NCI-H345 (cell line): ENCODE data around the gene PAIP2.
"Not testable (repeated sequence)": the region's sequence is repeated elsewhere in the genome, so short reads cannot be mapped to it uniquely, and the experiment has no call there.

Experiments
- DNase-seq: peaks from one replicate; lab custom pipeline; 2025; lab: John Stamatoyannopoulos, UW

PAIP2 gene

GRCh38 chr5:139392678-139393496 is 51.2 kb downstream of the PAIP2 start:
- DNase-seq = peak; percentile 50

DNA sequence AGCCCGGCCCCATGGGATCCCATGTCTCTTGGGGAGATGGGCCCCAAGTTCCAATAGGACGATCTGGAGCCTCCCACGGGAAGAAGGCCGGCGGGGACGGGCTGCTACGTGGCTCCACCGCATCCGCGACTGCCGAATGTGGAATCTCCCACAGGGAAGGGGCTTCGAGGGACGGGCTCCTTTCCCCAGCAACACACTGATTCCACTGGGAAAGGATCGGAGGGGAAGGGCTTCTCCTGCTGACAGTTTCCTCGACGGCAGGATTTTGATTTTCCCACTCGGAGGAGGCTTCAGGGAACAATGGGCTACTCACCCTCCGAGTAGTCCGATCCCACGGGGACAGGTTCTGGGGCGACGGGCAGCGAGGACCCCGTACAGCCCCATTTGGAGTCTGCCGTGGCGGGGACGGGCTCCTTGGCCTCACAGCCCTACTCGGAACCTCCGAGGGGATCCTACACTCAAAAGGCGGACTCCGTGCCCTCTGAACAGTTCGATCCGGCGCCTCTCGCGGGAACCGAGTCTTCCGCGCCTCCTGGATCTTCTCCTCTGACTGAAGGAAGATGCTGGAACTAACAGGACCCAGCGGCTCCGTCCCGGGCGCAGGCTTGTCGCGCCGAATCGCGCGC is 52.0 kb downstream of the PAIP2 start:
- no peak for DNase-seq

DNA sequence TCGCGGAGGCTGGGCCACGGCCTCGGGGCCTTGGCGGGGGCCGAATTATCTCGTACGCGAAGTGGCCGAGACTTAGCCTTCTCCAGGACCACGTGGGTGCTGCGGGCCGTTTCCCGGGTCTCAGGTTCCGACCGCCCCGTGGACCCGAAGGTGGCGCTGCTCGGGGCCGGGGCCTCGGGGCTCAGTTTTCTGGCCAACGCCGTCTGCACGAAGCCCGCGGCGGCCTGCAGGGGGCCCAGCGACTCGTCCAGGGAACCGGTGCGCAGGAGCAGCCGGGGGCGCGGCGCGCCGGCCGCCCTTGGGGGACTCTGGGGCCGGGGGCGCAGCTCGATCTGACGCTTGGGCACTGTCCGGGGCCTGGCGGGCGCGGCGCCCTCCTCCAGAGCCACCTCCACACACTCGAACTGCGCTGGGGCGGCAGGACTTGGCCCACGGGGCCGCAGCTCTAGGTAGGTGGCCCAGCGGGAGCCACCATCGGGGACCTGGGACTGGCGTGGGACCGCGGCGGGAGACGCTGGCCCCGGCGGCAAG is 52.5 kb downstream of the PAIP2 start:
- DNase-seq = no peak

GRCh38 chr5:139394654-139395566 is 53.3 kb downstream of the PAIP2 start, which contains the start of gene PROB1:
PROB1 (minus strand) TSS chr5:139395104; CDS start chr5:139395081, 23 bp downstream.
- no peak for DNase-seq

- no peak for DNase-seq
Observed at GRCh38 chr5:139395844-139396640, 54.4 kb downstream of the PAIP2 start.

GRCh38 chr5:139396691-139397090 is 55.0 kb downstream of the PAIP2 start:
- no peak for DNase-seq

DNA sequence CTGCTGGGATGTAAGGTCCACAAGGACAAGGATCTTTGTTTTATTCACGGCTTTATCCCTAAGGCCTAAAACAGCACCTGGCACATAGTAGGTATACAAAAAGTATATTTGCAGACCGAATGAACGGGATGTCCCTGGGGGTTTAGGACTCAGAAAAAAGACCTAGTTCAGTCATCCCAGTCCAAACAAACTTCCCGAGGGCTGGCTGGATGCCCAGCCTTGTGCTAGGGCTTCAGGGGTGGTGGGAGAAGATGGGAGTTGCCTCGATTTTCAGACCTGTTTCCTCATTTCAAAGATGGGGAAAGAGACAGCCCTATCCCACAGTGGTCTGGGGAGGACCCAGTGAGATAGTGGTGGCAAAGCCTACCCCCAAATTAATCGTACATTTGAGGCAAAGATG is 56.3 kb downstream of the PAIP2 start:
- peak; percentile 31 for DNase-seq

GRCh38 chr5:139399501-139400121 is 58.0 kb downstream of the PAIP2 start:
- DNase-seq = no peak

DNA sequence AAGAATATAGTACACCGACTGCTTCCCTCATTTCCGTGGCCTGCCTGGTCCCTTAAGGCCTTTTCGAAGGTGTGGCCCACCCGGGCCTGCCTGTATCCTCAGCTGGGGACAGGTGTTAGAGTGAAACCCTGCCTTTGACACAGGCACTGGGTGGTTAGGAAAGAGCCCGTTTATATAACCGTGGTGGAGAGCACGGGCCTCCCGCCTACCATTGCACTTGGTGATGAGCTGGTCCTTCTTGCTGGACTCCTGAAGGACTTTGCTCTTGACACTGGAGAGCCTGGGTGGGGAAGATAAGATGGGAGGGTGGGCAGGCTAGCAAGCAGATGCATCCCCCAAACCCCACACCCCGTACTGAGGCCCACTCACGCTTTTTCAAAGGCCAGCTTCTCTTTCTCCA is 59.9 kb downstream of the PAIP2 start:
- DNase-seq = no peak

GRCh38 chr5:139402561-139403158 is 61.0 kb downstream of the PAIP2 start:
- peak; percentile 37 for DNase-seq

GRCh38 chr5:139403418-139403786 is 61.7 kb downstream of the PAIP2 start:
- DNase-seq = no peak

DNA sequence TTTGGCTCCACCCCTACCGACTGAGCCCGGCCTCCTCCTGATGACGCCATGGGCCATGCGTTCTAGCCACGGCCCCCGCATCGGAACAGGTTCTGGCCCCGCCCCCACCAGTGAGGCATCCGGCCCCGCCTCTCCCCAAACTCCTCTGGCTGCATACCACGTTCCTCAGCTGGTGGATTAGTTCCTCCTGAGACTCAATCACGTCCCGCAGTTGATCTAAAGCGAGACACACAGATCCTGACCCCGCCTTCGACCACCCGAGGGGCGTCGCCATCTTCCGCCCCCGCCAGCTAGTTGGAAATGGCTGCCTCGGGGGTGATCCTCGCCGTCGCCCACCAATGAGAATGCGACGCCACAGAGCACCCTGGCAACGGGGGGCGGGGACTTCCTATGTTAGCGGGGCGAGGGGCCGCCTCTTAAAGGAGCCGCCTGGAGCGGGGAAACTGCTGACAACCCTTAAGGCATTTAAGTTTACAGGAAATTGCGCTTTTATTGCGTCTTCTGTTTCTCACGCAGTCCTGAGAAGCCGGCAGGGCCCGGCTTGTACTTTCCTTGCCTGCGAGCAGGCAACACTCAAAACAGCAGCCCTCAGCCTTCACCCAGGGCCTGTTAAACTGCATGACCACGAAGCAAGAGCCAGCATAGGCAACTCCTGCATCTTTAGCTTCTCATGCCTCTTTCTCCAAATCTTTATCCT is 62.3 kb downstream of the PAIP2 start, which contains the start of gene SPATA24:
Gene SPATA24 (minus strand): TSS at position 303 of the 697 bp plus-strand sequence. CDS start 29 bp downstream, at position 274.
- peak; percentile 97 for DNase-seq

DNA sequence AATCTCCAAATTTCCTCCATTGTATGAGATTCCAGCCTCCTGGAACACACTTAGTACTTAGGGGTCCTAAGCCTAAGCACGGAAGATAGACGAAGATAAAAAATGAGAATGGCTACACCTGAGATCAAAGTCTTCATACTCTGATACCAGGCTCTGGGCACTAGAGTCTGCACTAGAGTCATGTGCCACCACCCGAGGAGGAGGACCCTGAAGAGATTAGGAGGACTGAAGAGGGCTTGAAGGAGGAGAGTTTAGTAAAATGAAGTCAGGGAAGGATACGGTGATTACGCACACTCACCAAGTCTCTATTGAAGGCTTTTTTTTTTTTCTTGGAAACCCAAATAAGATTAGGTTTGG is 62.8 kb downstream of the PAIP2 start:
- DNase-seq = no peak

- no peak for DNase-seq
Observed at GRCh38 chr5:139406963-139407362, 65.3 kb downstream of the PAIP2 start.

DNA sequence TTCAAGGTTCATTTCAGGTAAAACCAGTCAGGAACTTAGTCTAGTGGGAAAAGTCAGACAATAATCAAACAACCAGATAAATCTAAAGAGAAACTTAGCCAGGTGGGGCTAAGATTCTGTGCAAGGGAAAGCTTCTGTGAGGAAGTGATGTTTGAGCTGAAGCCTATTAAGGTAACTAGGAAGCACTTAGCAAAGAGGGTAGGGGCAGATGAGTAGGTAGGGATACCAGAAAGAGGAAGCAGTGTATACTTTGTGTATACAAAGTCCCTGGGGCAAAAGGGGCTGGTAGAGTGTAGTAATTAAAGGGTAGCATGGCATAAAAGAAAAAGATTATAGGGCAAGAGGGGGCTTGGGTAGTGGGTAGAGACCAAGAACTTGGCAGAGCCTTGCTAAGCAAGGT is 65.9 kb downstream of the PAIP2 start:
- no peak for DNase-seq

DNA sequence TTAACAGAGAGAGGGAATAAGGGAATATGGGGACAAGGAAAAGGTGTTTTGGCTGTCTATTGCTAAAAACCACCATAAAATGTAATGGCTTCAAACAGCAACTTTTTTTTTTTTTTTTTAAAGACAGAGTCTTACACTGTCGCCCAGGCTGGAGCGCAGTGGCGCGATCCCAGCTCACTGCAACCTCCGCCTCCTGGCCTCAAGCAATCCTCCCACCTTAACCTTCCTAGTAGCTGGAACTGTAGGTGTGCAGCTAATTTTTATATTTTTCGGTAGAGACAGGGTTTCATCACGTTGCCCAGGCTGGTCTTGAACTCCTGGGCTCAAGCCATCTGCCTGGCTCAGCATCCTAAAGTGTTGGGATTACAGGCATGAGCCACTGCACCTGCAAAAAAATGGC is 66.5 kb downstream of the PAIP2 start:
- no peak for DNase-seq

- not testable (repeated sequence) for DNase-seq
Observed at GRCh38 chr5:139409116-139409515, 67.5 kb downstream of the PAIP2 start.

GRCh38 chr5:139410121-139410992 is 68.7 kb downstream of the PAIP2 start:
- no peak for DNase-seq
